Panc1 (cell line): Measurements from ENCODE around the gene FIGNL2.

Source experiments
- CTCF ChIP-seq: fragments of 450-650 bp; IDR thresholded peaks from 2 replicates; pipeline ENCODE4 v1.5.1; 2017; ENCODE audit warnings: mild to moderate bottlenecking
- POLR2AphosphoS5 ChIP-seq: IDR thresholded peaks from 2 replicates; pipeline ENCODE4 v1.6.1; 2012; ENCODE audit warnings: mild to moderate bottlenecking, low read depth, low read length, moderate library complexity

DNA sequence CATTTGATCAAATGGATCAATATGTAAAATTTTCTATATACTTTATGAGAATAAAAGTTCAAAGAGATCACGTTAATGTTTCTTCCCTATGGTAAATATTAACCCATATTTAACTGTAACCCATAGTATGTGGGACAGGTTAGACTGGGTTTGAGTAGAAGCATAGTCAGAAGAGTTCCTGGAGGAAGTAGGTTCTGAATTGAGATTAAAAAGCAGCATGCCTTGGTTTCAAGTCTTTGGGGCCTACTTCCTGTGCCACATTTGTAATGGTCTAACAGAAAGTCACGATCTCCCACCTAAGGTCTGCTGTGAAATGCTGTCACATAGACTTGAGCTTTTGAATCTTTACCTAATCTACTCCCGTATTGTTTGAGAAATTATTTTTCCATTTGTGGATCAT lies 63.8 kb downstream of the FIGNL2 start:
- TF ChIP-seq CTCF (no peak), POLR2AphosphoS5 (no peak)
